A673 (cell line): ENCODE measurements around the gene COL20A1. TPM values are rescaled to one million over a fixed set of nuclear protein-coding genes. Genes with fewer than 3 reads are reported as not detected.
"Not testable (repeated sequence)": the region's sequence is repeated elsewhere in the genome, so short reads cannot be mapped to it uniquely, and the experiment has no call there.

Experiments
- BruUV-seq: library from RNA; stranded (reverse); fragments of 400-500 nt; replicated peaks from 2 replicates; lab custom pipeline; 2021; lab: Mats Ljungman, UMichigan
- CTCF ChIA-PET: fragments of 300-600 bp; sonication (Branson Sonifier 250); formaldehyde crosslinking; loops from one replicate; lab custom pipeline; 2022; ENCODE audit warnings: antibody characterized with exemption; lab: Charles Lee
- POLR2A ChIA-PET: fragments of 300-600 bp; sonication (Branson Sonifier 250); formaldehyde crosslinking; loops from one replicate; lab custom pipeline; 2022; ENCODE audit warnings: antibody characterized with exemption; ENCODE audit not compliant: low non-redundant PET; lab: Charles Lee
- DNase-seq: peaks from one replicate; pipeline ENCODE4 v3.0.0-alpha.2; 2015; ENCODE audit warnings: low spot score
- H3K27ac ChIP-seq: fragments of 200-600 bp; sonication (generic); 2 replicates; pipeline ENCODE4 v1.5.1; 2016; ENCODE audit warnings: mixed run types, low read depth, mild to moderate bottlenecking, mixed read lengths, antibody characterized with exemption, low read length; ENCODE audit not compliant: poor library complexity, severe bottlenecking
- H3K27me3 ChIP-seq: fragments of 200-600 bp; sonication (generic); replicated peaks from 2 replicates; pipeline ENCODE4 v1.6.1; 2017; ENCODE audit warnings: mixed run types, low read depth, mild to moderate bottlenecking, mixed read lengths, antibody characterized with exemption, low read length; ENCODE audit not compliant: insufficient read depth, poor library complexity
- H3K36me3 ChIP-seq: fragments of 200-600 bp; sonication (generic); 2 replicates; pipeline ENCODE4 v1.6.1; 2016; ENCODE audit warnings: mixed run types, mild to moderate bottlenecking, mixed read lengths, antibody characterized with exemption, low read length; ENCODE audit not compliant: insufficient read depth, poor library complexity, severe bottlenecking
- H3K4me1 ChIP-seq: fragments of 200-600 bp; sonication (generic); 2 replicates; pipeline ENCODE4 v1.6.1; 2017; ENCODE audit warnings: mixed run types, mild to moderate bottlenecking, mixed read lengths, antibody characterized with exemption, low read length; ENCODE audit not compliant: insufficient read depth, poor library complexity, severe bottlenecking
- H3K4me3 ChIP-seq: fragments of 200-600 bp; sonication (generic); 2 replicates; pipeline ENCODE4 v1.5.1; 2016; ENCODE audit warnings: low read depth, mixed run types, mild to moderate bottlenecking, mixed read lengths, low read length; ENCODE audit not compliant: poor library complexity, severe bottlenecking
- H3K9me3 ChIP-seq: fragments of 200-600 bp; sonication (generic); 2 replicates; pipeline ENCODE4 v1.6.1; 2016; ENCODE audit warnings: mixed run types, low read depth, mild to moderate bottlenecking, mixed read lengths, antibody characterized with exemption, low read length; ENCODE audit not compliant: poor library complexity, severe bottlenecking
- CTCF ChIP-seq: fragments of 300-800, 200-600 bp; sonication (generic); conservative IDR thresholded peaks from 2 replicates; pipeline ENCODE4 v1.5.1; 2017; ENCODE audit warnings: low read depth, mild to moderate bottlenecking, antibody characterized with exemption, low read length, moderate library complexity, mixed read lengths
- EZH2 ChIP-seq: fragments of 200-600 bp; sonication (generic); IDR thresholded peaks from 2 replicates; pipeline ENCODE4 v1.6.1; 2017; ENCODE audit warnings: borderline replicate concordance, low read depth, mild to moderate bottlenecking, mixed read lengths, antibody characterized with exemption, low read length; ENCODE audit not compliant: poor library complexity, severe bottlenecking
- intact Hi-C: fragments of 100-400 bp; cut with micrococcal nuclease; formaldehyde crosslinking; loops from one replicate; pipeline ENCODE4 v1.10.0; 2022; ENCODE audit not compliant: unreplicated experiment
- total RNA-seq: library from RNA; stranded (reverse); gene quantifications from 2 replicates; pipeline ENCODE4 v1.2.3, GENCODE V29; 2021

COL20A1 gene
- total RNA-seq, 1 experiment from 2014 or later: not detected

- H3K36me3 ChIP-seq: no peaks in the 10 kb centered on the region
- H3K4me1 ChIP-seq: no peaks in the 10 kb centered on the region
- H3K27ac ChIP-seq: no peak overlapping the region
- POLR2A ChIA-PET: no interaction called here
- no peaks in the 10 kb centered on the region for H3K27me3 ChIP-seq
- TF ChIP-seq EZH2 (no peak), CTCF (no peak)
- no peak overlapping the region for H3K4me3 ChIP-seq
- intact Hi-C loops: no loop called here
- DNase-seq: no peak
- no TSS peak for BruUV-seq
- H3K9me3 ChIP-seq: no peaks in the 10 kb centered on the region
- CTCF ChIA-PET: no interaction called here
Measured at GRCh38 chr20:63337786-63338420, 44.9 kb downstream of the COL20A1 start.

GRCh38 chr20:63339154-63340094 is 46.4 kb downstream of the COL20A1 start:
- POLR2A ChIA-PET: not testable (repeated sequence)

GRCh38 chr20:63340158-63340688 is 47.2 kb downstream of the COL20A1 start:
- H3K4me3 ChIP-seq, H3K27me3 ChIP-seq, H3K36me3 ChIP-seq, intact Hi-C loops, POLR2A ChIA-PET, CTCF ChIA-PET, H3K27ac ChIP-seq, H3K4me1 ChIP-seq, H3K9me3 ChIP-seq, DNase-seq, BruUV-seq: not testable (repeated sequence)

More at GRCh38 chr20:63339154-63340094, 46.4 kb downstream of the COL20A1 start:
- BruUV-seq, H3K27me3 ChIP-seq, intact Hi-C loops, H3K4me3 ChIP-seq, H3K36me3 ChIP-seq, H3K27ac ChIP-seq, DNase-seq, CTCF ChIA-PET, H3K4me1 ChIP-seq, H3K9me3 ChIP-seq: not testable (repeated sequence)
